Esophagus (tissue), 2 donors: ENCODE data around the gene SLMAP. TPM values are rescaled to one million over a fixed set of nuclear protein-coding genes. Genes with fewer than 3 reads are reported as not detected.
"Not testable (repeated sequence)": the region's sequence is repeated elsewhere in the genome, so short reads cannot be mapped to it uniquely, and the experiment has no call there.

ENCODE experiments used
- H3K27ac ChIP-seq, 2 donors: one replicate each; pipeline ENCODE4 v1.5.1; 2013; ENCODE audit warnings: low read depth in 2 of 2, mild to moderate bottlenecking in 2 of 2, inconsistent platforms in 1 of 2, low read length in 1 of 2, moderate library complexity in 1 of 2
- H3K27me3 ChIP-seq, 2 donors: one replicate each; pipeline ENCODE4 v1.6.1; 2013; ENCODE audit warnings: low read length in 2 of 2, control low read depth in 1 of 2, mild to moderate bottlenecking in 1 of 2; ENCODE audit not compliant: insufficient read depth in 2 of 2, control insufficient read depth in 1 of 2
- H3K36me3 ChIP-seq, 2 donors: one replicate each; pipeline ENCODE4 v1.6.1; 2013; ENCODE audit warnings: low read length in 1 of 2; ENCODE audit not compliant: control insufficient read depth in 2 of 2, insufficient read depth in 2 of 2
- H3K4me1 ChIP-seq, 2 donors: one replicate each; pipeline ENCODE4 v1.6.1; 2013; ENCODE audit warnings: low read length in 1 of 2; ENCODE audit not compliant: control insufficient read depth in 2 of 2, insufficient read depth in 2 of 2
- H3K4me3 ChIP-seq, 2 donors: one replicate each; pipeline ENCODE4 v1.5.1; 2013; ENCODE audit warnings: low read length in 2 of 2, mild to moderate bottlenecking in 2 of 2, low read depth in 1 of 2, moderate library complexity in 1 of 2
- H3K9me3 ChIP-seq, 2 donors: one replicate each; pipeline ENCODE4 v1.6.1; 2013; ENCODE audit warnings: mild to moderate bottlenecking in 2 of 2, low read depth in 1 of 2, low read length in 1 of 2, moderate library complexity in 1 of 2; ENCODE audit not compliant: control insufficient read depth in 2 of 2, insufficient read depth in 1 of 2
- WGBS, 2 donors: extraction: QIAGEN DNeasy Blood & Tissue Kit; methylation state at CpG; one replicate each; pipeline ENCODE4 v1.1.7; 2013; 5-methylcytosine and 5-hydroxymethylcytosine counted together
- polyA plus RNA-seq, 2 donors: library from polyadenylated mRNA; stranded (reverse); fragments of 200-250 nt; gene quantifications; one replicate each; pipeline ENCODE4 v1.2.3, GENCODE V29; 2013
- donor health status: healthy with polysubstance abuse.
- donor health status: Bipolar disorder and iron deficiency.

Gene SLMAP
- polyA plus RNA-seq, 2 donors: 22.0 to 31.5 TPM

- H3K9me3 ChIP-seq: no peaks in the 10 kb centered on the region
- H3K4me3 ChIP-seq: no peak overlapping the region
- 7% methylated on average over 3 of the region's 3 CpGs for WGBS, 2 donors
- H3K4me1 ChIP-seq: peaks cover 0 to 2% of the 10 kb centered on the region in 2 donors
- H3K27ac ChIP-seq: peak overlapping the region; percentile 21 to 55
- no peaks in the 10 kb centered on the region for H3K36me3 ChIP-seq
- no peaks in the 10 kb centered on the region for H3K27me3 ChIP-seq
These were observed 47.6 kb downstream of the SLMAP start for GRCh38 chr3:57803647-57804081.

- Histone ChIP-seq H3K36me3 (no peaks in the 10 kb centered on the region), H3K4me1 (peaks cover 4 to 10% of the 10 kb centered on the region in 2 donors), H3K27me3 (no peaks in the 10 kb centered on the region), H3K9me3 (no peaks in the 10 kb centered on the region), H3K27ac (peak overlapping the region; percentile 58 to 69), H3K4me3 (no peak overlapping the region)
- 89 to 93% methylated on average over 1 of the region's 1 CpG for WGBS, 2 donors
These were observed 49.2 kb downstream of the SLMAP start for GRCh38 chr3:57805266-57805665.

- 84 to 90% methylated on average over 1 of the region's 1 CpG for WGBS, 2 donors
- H3K27me3 ChIP-seq: no peaks in the 10 kb centered on the region
- H3K27ac ChIP-seq: peak overlapping the region; percentile 58 to 69
These were observed 49.6 kb downstream of the SLMAP start for GRCh38 chr3:57805674-57806073.

GRCh38 chr3:57806195-57806594, 50.1 kb downstream of the SLMAP start:
- not testable (repeated sequence) for H3K4me3 ChIP-seq, H3K9me3 ChIP-seq, H3K27me3 ChIP-seq, H3K36me3 ChIP-seq
- Histone ChIP-seq H3K4me1 (peaks cover 4 to 10% of the 10 kb centered on the region in 2 donors), H3K27ac (peak overlapping the region; percentile 27 to 45)
- WGBS, 2 donors: 89 to 95% methylated on average over 5 of the region's 5 CpGs

More at GRCh38 chr3:57805674-57806073, 49.6 kb downstream of the SLMAP start:
- H3K4me1 ChIP-seq: peaks cover 4 to 10% of the 10 kb centered on the region in 2 donors
- no peaks in the 10 kb centered on the region for H3K9me3 ChIP-seq
- H3K4me3 ChIP-seq: no peak overlapping the region
- H3K36me3 ChIP-seq: no peaks in the 10 kb centered on the region

- Histone ChIP-seq H3K4me1 (peaks cover 4 to 10% of the 10 kb centered on the region in 2 donors), H3K4me3 (no peak overlapping the region), H3K27ac (no peak overlapping the region), H3K36me3 (no peaks in the 10 kb centered on the region), H3K27me3 (no peaks in the 10 kb centered on the region), H3K9me3 (no peaks in the 10 kb centered on the region)
- 90 to 96% methylated on average over 8 of the region's 8 CpGs for WGBS, 2 donors
These were observed 53.0 kb downstream of the SLMAP start for GRCh38 chr3:57808961-57809608.

GRCh38 chr3:57809609-57809968, 53.5 kb downstream of the SLMAP start:
- 91 to 96% methylated on average over 5 of the region's 5 CpGs for WGBS, 2 donors
- no peaks in the 10 kb centered on the region for H3K36me3 ChIP-seq

GRCh38 chr3:57810048-57810447, 53.9 kb downstream of the SLMAP start:
- no peak overlapping the region for H3K4me3 ChIP-seq
- 90 to 94% methylated on average over 7 of the region's 7 CpGs for WGBS, 2 donors
- peaks cover 8 to 9% of the 10 kb centered on the region in 2 donors for H3K4me1 ChIP-seq
- no peaks in the 10 kb centered on the region for H3K36me3 ChIP-seq
- H3K9me3 ChIP-seq: no peaks in the 10 kb centered on the region
- no peaks in the 10 kb centered on the region for H3K27me3 ChIP-seq
- no peak overlapping the region for H3K27ac ChIP-seq

More at GRCh38 chr3:57809609-57809968, 53.5 kb downstream of the SLMAP start:
- Histone ChIP-seq H3K27me3 (no peaks in the 10 kb centered on the region), H3K9me3 (no peaks in the 10 kb centered on the region), H3K4me3 (no peak overlapping the region), H3K27ac (no peak overlapping the region), H3K4me1 (peaks cover 5 to 8% of the 10 kb centered on the region in 2 donors)

- 78 to 82% methylated on average over 9 of the region's 9 CpGs for WGBS, 2 donors
- peaks cover 8 to 9% of the 10 kb centered on the region in 2 donors for H3K4me1 ChIP-seq
- H3K4me3 ChIP-seq: no peak overlapping the region
- no peaks in the 10 kb centered on the region for H3K9me3 ChIP-seq
- no peaks in the 10 kb centered on the region for H3K36me3 ChIP-seq
- H3K27me3 ChIP-seq: no peaks in the 10 kb centered on the region
- no peak overlapping the region for H3K27ac ChIP-seq
These were observed 54.5 kb downstream of the SLMAP start for GRCh38 chr3:57810471-57811137.

- no peak overlapping the region for H3K4me3 ChIP-seq
- peaks cover 0 to 6% of the 10 kb centered on the region in 2 donors for H3K4me1 ChIP-seq
- 87 to 91% methylated on average over 6 of the region's 6 CpGs for WGBS, 2 donors
These were observed 58.9 kb downstream of the SLMAP start for GRCh38 chr3:57815036-57815435.

More at GRCh38 chr3:57815036-57815435, 58.9 kb downstream of the SLMAP start:
- H3K36me3 ChIP-seq: no peaks in the 10 kb centered on the region
- no peaks in the 10 kb centered on the region for H3K9me3 ChIP-seq
- H3K27me3 ChIP-seq: no peaks in the 10 kb centered on the region
- no peak overlapping the region for H3K27ac ChIP-seq
